Astrocyte (in vitro differentiated cells and primary cell): ENCODE results near the gene CDC45.

ENCODE experiments used
- EZH2 ChIP-seq: IDR thresholded peaks from 2 replicates; pipeline ENCODE4 v1.6.1; 2012; ENCODE audit warnings: mild to moderate bottlenecking, low read length, inconsistent platforms; ENCODE audit not compliant: insufficient read depth
- TF ChIP-seq, protein P1 (sequence below): IDR thresholded peaks from 2 replicates; pipeline ENCODE4 v1.5.1; 2011; ENCODE audit warnings: low read depth, mild to moderate bottlenecking, inconsistent platforms, low read length, moderate library complexity; ENCODE audit not compliant: insufficient read depth

GRCh38 chr22:19568337-19569275 lies 88.9 kb downstream of the CDC45 start:
- TF ChIP-seq, protein P1, sequence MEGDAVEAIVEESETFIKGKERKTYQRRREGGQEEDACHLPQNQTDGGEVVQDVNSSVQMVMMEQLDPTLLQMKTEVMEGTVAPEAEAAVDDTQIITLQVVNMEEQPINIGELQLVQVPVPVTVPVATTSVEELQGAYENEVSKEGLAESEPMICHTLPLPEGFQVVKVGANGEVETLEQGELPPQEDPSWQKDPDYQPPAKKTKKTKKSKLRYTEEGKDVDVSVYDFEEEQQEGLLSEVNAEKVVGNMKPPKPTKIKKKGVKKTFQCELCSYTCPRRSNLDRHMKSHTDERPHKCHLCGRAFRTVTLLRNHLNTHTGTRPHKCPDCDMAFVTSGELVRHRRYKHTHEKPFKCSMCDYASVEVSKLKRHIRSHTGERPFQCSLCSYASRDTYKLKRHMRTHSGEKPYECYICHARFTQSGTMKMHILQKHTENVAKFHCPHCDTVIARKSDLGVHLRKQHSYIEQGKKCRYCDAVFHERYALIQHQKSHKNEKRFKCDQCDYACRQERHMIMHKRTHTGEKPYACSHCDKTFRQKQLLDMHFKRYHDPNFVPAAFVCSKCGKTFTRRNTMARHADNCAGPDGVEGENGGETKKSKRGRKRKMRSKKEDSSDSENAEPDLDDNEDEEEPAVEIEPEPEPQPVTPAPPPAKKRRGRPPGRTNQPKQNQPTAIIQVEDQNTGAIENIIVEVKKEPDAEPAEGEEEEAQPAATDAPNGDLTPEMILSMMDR = no peak
- TF ChIP-seq EZH2 = no peak
